GM06990 (cell line): ENCODE data around the gene AIMP1.
"Not testable (repeated sequence)": the region's sequence is repeated elsewhere in the genome, so short reads cannot be mapped to it uniquely, and the experiment has no call there.

ENCODE experiments used
- DNase-seq: peaks from one replicate; pipeline ENCODE4 v3.0.0-alpha.2; 2011; ENCODE audit not compliant: insufficient read length; ENCODE audit errors: extremely low read depth
- H3K27me3 ChIP-seq: replicated peaks from 2 replicates; pipeline ENCODE4 v1.6.0; 2011; ENCODE audit warnings: low read length; ENCODE audit not compliant: control insufficient read depth, insufficient read depth
- H3K36me3 ChIP-seq: 2 replicates; pipeline ENCODE4 v1.5.1; 2011; ENCODE audit warnings: low read length; ENCODE audit not compliant: control insufficient read depth, insufficient read depth
- H3K4me3 ChIP-seq: replicated peaks from 2 replicates; pipeline ENCODE4 v1.5.1; 2011; ENCODE audit warnings: low read depth, mild to moderate bottlenecking, control low read depth, low read length
- TF ChIP-seq, protein P1 (sequence below): IDR thresholded peaks from 2 replicates; pipeline ENCODE4 v1.5.1; 2011; ENCODE audit warnings: low read length, control low read depth, mild to moderate bottlenecking, inconsistent platforms; ENCODE audit not compliant: insufficient read depth, poor library complexity, severe bottlenecking

AIMP1 gene

DNA sequence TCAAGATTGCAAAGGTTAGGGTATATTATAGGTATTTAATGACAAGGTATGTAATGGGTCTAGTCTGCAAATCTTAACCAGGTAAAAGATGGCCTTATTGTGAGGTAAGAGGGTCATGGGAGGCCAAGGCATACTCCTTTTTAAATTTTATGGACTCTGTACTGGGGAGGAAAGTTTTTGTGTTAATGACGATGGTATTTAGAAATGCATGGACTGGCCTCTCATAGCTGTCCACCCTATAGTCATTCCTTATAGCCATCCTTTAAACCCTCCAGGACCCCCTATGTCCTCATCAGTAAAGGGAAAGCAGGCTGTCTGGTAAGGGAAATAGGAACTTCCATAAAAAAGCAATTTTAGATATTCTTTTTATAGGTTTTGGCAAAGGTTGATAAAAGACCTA, 1.5 kb downstream of the AIMP1 start:
- Histone ChIP-seq H3K27me3 (no peaks in the 10 kb centered on the region), H3K36me3 (no peaks in the 10 kb centered on the region; the same call in 1 of the 2 replicates), H3K4me3 (peak overlapping the region; percentile 83)
- TF ChIP-seq, protein P1, sequence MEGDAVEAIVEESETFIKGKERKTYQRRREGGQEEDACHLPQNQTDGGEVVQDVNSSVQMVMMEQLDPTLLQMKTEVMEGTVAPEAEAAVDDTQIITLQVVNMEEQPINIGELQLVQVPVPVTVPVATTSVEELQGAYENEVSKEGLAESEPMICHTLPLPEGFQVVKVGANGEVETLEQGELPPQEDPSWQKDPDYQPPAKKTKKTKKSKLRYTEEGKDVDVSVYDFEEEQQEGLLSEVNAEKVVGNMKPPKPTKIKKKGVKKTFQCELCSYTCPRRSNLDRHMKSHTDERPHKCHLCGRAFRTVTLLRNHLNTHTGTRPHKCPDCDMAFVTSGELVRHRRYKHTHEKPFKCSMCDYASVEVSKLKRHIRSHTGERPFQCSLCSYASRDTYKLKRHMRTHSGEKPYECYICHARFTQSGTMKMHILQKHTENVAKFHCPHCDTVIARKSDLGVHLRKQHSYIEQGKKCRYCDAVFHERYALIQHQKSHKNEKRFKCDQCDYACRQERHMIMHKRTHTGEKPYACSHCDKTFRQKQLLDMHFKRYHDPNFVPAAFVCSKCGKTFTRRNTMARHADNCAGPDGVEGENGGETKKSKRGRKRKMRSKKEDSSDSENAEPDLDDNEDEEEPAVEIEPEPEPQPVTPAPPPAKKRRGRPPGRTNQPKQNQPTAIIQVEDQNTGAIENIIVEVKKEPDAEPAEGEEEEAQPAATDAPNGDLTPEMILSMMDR: no peak
- DNase-seq: no peak

DNA sequence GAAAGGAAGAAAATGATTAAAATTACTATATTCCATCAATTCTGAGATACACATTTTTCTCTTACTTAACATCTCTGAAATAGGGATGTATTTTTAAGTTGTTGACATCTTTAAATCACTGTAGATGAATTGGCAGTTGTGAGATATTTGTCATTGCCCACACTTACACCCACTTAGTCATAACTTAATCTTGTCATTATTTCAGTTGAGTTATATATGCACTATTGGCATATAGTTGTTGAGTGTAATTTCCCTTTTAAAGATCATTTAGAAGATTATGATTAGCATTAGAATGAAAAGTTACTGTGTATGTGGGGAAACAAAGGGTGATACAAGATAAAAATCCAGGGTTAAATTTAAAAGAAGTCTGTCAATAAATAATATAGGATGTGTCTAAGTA, 2.2 kb downstream of the AIMP1 start:
- DNase-seq: no peak
- TF ChIP-seq, protein P1: no peak
- H3K27me3 ChIP-seq: no peaks in the 10 kb centered on the region
- H3K36me3 ChIP-seq: no peaks in the 10 kb centered on the region; the same call in 1 of the 2 replicates
- no peak overlapping the region for H3K4me3 ChIP-seq

DNA sequence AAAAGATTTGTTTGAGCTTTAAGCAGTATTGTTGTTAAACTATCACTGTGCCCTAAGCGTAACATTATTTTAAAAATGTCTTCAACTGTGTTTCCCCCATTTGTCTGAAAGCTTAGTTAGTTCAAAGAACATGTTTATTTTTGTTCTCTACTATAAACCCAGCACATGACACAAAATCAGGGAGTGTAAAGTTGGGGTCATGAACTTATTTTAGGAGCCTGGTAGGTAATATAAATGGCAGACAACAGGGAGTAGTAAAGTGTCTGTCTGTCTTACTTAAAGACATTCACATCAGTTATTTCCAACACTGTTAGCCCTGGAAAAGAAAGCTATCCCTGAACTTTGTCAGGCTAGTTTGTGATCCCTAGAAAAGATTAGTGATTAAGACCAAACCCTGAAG, 3.9 kb downstream of the AIMP1 start:
- TF ChIP-seq, protein P1: no peak
- Histone ChIP-seq H3K27me3 (no peaks in the 10 kb centered on the region), H3K36me3 (no peaks in the 10 kb centered on the region; the same call in 1 of the 2 replicates), H3K4me3 (no peak overlapping the region)
- no peak for DNase-seq

DNA sequence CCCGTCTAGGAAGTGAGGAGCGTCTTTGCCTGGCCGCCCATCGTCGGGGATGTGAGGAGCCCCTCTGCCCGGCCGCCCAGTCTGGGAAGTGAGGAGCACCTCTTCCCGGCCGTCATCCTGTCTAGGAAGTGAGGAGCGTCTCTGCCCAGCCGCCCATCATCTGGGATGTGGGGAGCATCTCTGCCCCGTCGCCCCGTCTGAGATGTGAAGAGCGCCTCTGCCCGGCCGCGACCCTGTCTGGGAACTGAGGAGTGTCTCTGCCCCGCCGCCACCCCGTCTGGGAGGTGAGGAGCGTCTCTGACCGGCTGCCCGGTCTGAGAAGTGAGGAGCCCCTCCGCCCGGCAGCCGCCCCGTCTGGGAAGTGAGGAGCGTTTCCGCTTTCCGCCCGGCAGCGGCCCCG, 4.8 kb downstream of the AIMP1 start:
- not testable (repeated sequence) for H3K36me3 ChIP-seq, H3K27me3 ChIP-seq, H3K4me3 ChIP-seq, DNase-seq

DNA sequence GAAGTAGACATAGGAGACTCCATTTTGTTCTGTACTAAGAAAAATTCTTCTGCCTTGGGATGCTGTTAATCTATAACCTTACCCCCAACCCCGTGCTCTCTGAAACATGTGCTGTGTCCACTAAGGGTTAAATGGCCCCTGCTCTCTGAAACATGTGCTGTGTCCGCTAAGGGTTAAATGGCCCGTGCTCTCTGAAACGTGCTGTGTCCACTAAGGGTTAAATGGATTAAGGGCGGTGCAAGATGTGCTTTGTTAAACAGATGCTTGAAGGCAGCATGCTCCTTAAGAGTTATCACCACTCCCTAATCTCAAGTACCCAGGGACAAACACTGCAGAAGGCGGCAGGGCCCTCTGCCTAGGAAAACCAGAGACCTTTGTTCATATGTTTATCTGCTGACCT, 5.5 kb downstream of the AIMP1 start:
- not testable (repeated sequence) for DNase-seq, H3K4me3 ChIP-seq, H3K27me3 ChIP-seq, H3K36me3 ChIP-seq

DNA sequence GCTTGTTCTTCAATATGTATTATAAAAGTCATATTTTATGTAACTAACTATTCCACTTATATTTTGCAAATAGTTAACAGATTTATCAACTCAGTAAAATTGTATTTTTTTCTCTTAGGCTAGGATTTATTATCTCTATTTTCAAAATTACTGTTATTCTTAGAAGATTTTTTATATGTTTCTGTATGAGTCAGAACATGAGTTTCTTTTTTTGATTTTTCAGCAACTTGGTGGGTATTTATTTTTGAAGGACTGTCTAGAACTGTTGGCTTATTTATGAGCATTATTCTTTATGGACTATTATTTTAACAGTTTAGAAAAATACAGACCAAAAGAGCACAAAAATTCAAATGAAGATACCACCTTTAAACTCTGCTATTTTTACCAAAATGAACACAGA, 6.8 kb downstream of the AIMP1 start:
- no peak for DNase-seq
- Histone ChIP-seq H3K36me3 (peaks cover 2% of the 10 kb centered on the region), H3K4me3 (no peak overlapping the region), H3K27me3 (no peaks in the 10 kb centered on the region)
- TF ChIP-seq, protein P1: no peak

DNA sequence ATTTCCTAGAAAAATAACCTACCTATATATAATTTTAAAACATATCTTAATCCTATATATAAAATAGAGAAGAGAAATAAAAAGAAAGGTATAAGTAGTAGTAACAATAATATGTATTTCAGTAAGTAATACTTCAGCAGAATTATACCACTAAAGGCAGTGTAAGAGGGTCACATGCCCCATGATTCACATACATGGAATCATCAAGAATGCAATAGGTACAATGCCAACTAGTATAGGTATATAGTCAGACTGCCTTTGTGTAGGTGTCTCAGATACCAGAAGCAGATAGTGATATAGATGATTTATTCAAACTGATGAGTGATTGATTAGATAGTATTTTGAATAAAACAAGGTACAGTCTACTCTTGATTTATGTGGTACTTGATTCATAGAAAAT, 9.4 kb downstream of the AIMP1 start:
- TF ChIP-seq, protein P1: no peak
- Histone ChIP-seq H3K36me3 (peaks cover 3% of the 10 kb centered on the region), H3K27me3 (no peaks in the 10 kb centered on the region), H3K4me3 (no peak overlapping the region)
- no peak for DNase-seq
